ENCODE measurements around the gene MRLN. TPM values are rescaled to one million over a fixed set of nuclear protein-coding genes. Genes with fewer than 3 reads are reported as not detected.
"Not testable (repeated sequence)": the region's sequence is repeated elsewhere in the genome, so short reads cannot be mapped to it uniquely, and the experiment has no call there.

Gene MRLN
- total and polyA plus RNA-seq, 5 experiments from 2014 or later, result not detected

- no peak overlapping the region for H3K4me3 Mint-ChIP-seq
- no peaks in the 10 kb centered on the region for H3K4me1 Mint-ChIP-seq
- H3K27me3 Mint-ChIP-seq, result peaks cover 0 to 8% (median 3%) of the 10 kb centered on the region in 5 donors
- no peak for ATAC-seq
- H3K27ac Mint-ChIP-seq, result no peak overlapping the region
- no peak for DNase-seq
- POLR2A ChIA-PET, result no interaction called here
- H3K9me3 Mint-ChIP-seq, result peaks cover 0 to 22% (median 2%) of the 10 kb centered on the region in 9 donors
- no peaks in the 10 kb centered on the region for H3K36me3 Mint-ChIP-seq
Observed at GRCh38 chr10:59741048-59741447, 12.2 kb downstream of the MRLN start.

DNA sequence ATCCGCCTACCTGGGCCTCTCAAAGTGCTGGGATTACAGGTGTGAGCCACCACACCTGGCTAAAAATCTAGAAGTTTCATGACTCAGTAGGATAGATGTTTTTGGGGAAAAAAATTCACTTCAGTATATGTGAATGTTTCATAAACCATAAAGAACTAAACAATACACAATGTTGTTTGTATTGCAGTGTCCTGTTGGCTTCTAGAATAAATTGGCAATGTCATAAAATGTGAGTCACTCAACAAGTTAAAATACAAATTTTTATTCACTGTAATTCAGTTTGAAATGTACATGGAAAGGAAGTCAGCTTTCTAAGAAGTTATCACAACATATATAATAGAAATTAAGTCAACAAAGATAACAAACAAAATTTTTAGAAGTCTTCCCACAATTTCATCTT lies 16.5 kb downstream of the MRLN start:
- H3K36me3 Mint-ChIP-seq, result no peaks in the 10 kb centered on the region
- peaks cover 0 to 17% (median 6%) of the 10 kb centered on the region in 5 donors for H3K27me3 Mint-ChIP-seq
- no peak overlapping the region for H3K27ac Mint-ChIP-seq
- no peaks in the 10 kb centered on the region for H3K9me3 Mint-ChIP-seq
- no peak for ATAC-seq
- H3K4me1 Mint-ChIP-seq, result peaks cover 0 to 4% (median 1%) of the 10 kb centered on the region in 4 donors
- POLR2A ChIA-PET, result no interaction called here
- H3K4me3 Mint-ChIP-seq, result no peak overlapping the region
- no peak for DNase-seq

GRCh38 chr10:59735296-59735695 lies 18.0 kb downstream of the MRLN start:
- no peaks in the 10 kb centered on the region for H3K36me3 Mint-ChIP-seq
- POLR2A ChIA-PET, result no interaction called here
- no peak overlapping the region for H3K4me3 Mint-ChIP-seq
- peaks cover 0 to 17% (median 6%) of the 10 kb centered on the region in 5 donors for H3K27me3 Mint-ChIP-seq
- DNase-seq, result no peak
- H3K9me3 Mint-ChIP-seq, result no peaks in the 10 kb centered on the region
- peaks cover 0 to 4% (median 1%) of the 10 kb centered on the region in 4 donors for H3K4me1 Mint-ChIP-seq
- H3K27ac Mint-ChIP-seq, result no peak overlapping the region
- no peak for ATAC-seq

- POLR2A ChIA-PET, result no interaction called here
- Mint-ChIP-seq H3K4me3 (no peak overlapping the region), H3K9me3 (no peaks in the 10 kb centered on the region)
Observed at GRCh38 chr10:59734014-59734462, 19.2 kb downstream of the MRLN start.

GRCh38 chr10:59733321-59734013 lies 19.8 kb downstream of the MRLN start:
- DNase-seq, H3K27ac Mint-ChIP-seq, H3K4me3 Mint-ChIP-seq, H3K4me1 Mint-ChIP-seq, H3K9me3 Mint-ChIP-seq, POLR2A ChIA-PET, ATAC-seq, H3K36me3 Mint-ChIP-seq: not testable (repeated sequence)
- peaks cover 0 to 14% (median 6%) of the 10 kb centered on the region in 5 donors for H3K27me3 Mint-ChIP-seq

More at GRCh38 chr10:59734014-59734462, 19.2 kb downstream of the MRLN start:
- H3K4me1 Mint-ChIP-seq, result peaks cover 0 to 4% (median 1%) of the 10 kb centered on the region in 4 donors
- peaks cover 0 to 17% (median 6%) of the 10 kb centered on the region in 5 donors for H3K27me3 Mint-ChIP-seq
- H3K36me3 Mint-ChIP-seq, result no peaks in the 10 kb centered on the region
- ATAC-seq (no peak), DNase-seq (no peak)
- no peak overlapping the region for H3K27ac Mint-ChIP-seq

DNA sequence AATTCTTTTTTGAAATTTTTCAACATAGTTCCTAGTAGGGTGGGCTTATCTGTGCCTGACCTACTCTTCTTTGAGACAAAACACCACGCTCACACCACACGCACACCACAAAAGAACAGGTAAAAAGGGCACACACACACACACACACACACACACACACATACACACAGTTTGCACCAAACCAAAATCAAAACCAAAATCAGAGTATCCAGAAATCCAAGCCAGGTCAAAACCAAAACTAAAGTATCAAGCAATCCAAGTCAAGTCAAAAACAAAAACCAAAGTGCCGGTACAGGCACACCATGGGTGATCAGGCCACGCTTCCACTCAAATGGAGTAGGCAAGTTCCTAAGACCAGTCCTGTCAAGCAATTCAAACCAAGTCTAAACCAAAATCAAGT lies 20.4 kb downstream of the MRLN start:
- POLR2A ChIA-PET, H3K27ac Mint-ChIP-seq, H3K4me1 Mint-ChIP-seq, H3K4me3 Mint-ChIP-seq, H3K27me3 Mint-ChIP-seq, ATAC-seq, H3K9me3 Mint-ChIP-seq, H3K36me3 Mint-ChIP-seq, DNase-seq: not testable (repeated sequence)

DNA sequence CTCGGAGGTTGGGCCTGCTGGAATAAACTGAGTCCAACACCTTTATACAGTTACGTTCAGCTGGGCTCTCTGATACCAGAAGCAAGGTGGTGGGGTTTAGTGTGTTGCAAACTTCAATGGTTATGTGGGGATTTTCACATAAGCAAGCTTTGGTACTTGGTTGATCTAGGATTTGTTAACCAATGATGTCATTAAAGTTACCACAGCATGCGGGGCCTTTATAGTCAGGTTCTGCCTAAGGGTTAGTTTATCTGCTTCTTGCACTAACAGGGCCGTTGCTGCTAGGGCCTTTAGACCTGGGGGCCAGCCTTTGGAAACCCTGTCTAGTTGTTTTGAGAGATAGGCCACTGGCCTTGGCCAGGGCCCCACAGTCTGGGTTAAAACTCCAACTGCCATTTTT lies 24.1 kb downstream of the MRLN start:
- H3K9me3 Mint-ChIP-seq, DNase-seq, H3K27ac Mint-ChIP-seq, POLR2A ChIA-PET, H3K27me3 Mint-ChIP-seq, H3K4me3 Mint-ChIP-seq, H3K4me1 Mint-ChIP-seq, ATAC-seq, H3K36me3 Mint-ChIP-seq: not testable (repeated sequence)

GRCh38 chr10:59724098-59724938 lies 28.9 kb downstream of the MRLN start:
- no peak overlapping the region for H3K4me3 Mint-ChIP-seq
- no peaks in the 10 kb centered on the region for H3K4me1 Mint-ChIP-seq
- H3K36me3 Mint-ChIP-seq, result peaks cover 0 to 5% (median 0%) of the 10 kb centered on the region in 3 donors
- H3K9me3 Mint-ChIP-seq, result peaks cover 0 to 20% (median 6%) of the 10 kb centered on the region in 9 donors
- peaks cover 6 to 13% (median 8%) of the 10 kb centered on the region in 5 donors for H3K27me3 Mint-ChIP-seq
- no peak overlapping the region for H3K27ac Mint-ChIP-seq
- no peak for DNase-seq
- ATAC-seq, result no peak
- POLR2A ChIA-PET, result no interaction called here

- ATAC-seq (no peak), DNase-seq (no peak)
- POLR2A ChIA-PET, result no interaction called here
- Mint-ChIP-seq H3K4me1 (no peaks in the 10 kb centered on the region), H3K4me3 (no peak overlapping the region), H3K27ac (no peak overlapping the region), H3K27me3 (peaks cover 7 to 30% (median 13%) of the 10 kb centered on the region in 5 donors), H3K9me3 (peaks cover 0 to 20% (median 7%) of the 10 kb centered on the region in 9 donors), H3K36me3 (peaks cover 0 to 5% (median 0%) of the 10 kb centered on the region in 3 donors)
Observed at GRCh38 chr10:59720377-59720776, 32.9 kb downstream of the MRLN start.

- no peak for ATAC-seq
- H3K4me3 Mint-ChIP-seq, result no peak overlapping the region
- no peaks in the 10 kb centered on the region for H3K4me1 Mint-ChIP-seq
- H3K27ac Mint-ChIP-seq, result no peak overlapping the region
- POLR2A ChIA-PET, result no interaction called here
- H3K9me3 Mint-ChIP-seq, result peaks cover 0 to 20% (median 7%) of the 10 kb centered on the region in 9 donors
- no peak for DNase-seq
- peaks cover 8 to 39% (median 12%) of the 10 kb centered on the region in 5 donors for H3K27me3 Mint-ChIP-seq
- H3K36me3 Mint-ChIP-seq, result peaks cover 0 to 5% (median 0%) of the 10 kb centered on the region in 3 donors
Observed at GRCh38 chr10:59719374-59719773, 33.9 kb downstream of the MRLN start.

DNA sequence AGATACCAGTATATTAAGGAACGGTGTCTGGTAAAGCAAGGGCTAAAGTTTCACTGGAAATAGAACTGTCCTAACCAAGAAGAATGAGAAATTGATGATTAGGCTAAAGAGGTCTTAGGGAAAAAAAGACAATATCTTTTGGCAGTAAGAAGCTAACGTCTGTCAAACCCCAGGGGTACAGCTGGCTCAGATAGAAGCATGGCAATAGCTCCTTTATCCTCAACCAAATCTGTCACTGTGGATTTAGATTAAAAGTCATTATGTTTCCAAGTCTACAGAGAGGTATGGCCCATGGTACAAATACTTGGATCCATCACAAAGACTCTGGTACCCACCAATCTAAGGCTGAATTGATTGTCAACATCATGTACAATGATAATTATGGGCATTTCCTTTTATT lies 35.0 kb downstream of the MRLN start:
- Mint-ChIP-seq H3K4me1 (no peaks in the 10 kb centered on the region), H3K36me3 (peaks cover 0 to 5% (median 0%) of the 10 kb centered on the region in 3 donors), H3K27ac (no peak overlapping the region), H3K27me3 (peaks cover under 1 to 39% (median 10%) of the 10 kb centered on the region in 5 donors), H3K9me3 (peaks cover 0 to 20% (median 7%) of the 10 kb centered on the region in 9 donors), H3K4me3 (no peak overlapping the region)
- ATAC-seq (no peak), DNase-seq (no peak)
- POLR2A ChIA-PET, result no interaction called here

GRCh38 chr10:59713196-59713821 lies 39.9 kb downstream of the MRLN start:
- H3K27ac Mint-ChIP-seq, result no peak overlapping the region
- no peaks in the 10 kb centered on the region for H3K36me3 Mint-ChIP-seq
- H3K27me3 Mint-ChIP-seq, result peaks cover 13 to 72% (median 35%) of the 10 kb centered on the region in 5 donors
- H3K9me3 Mint-ChIP-seq, result peaks cover 0 to 2% (median 0%) of the 10 kb centered on the region in 9 donors
- peaks cover 0 to 8% (median 3%) of the 10 kb centered on the region in 4 donors for H3K4me1 Mint-ChIP-seq
- no peak for DNase-seq
- no peak overlapping the region for H3K4me3 Mint-ChIP-seq
- POLR2A ChIA-PET, result no interaction called here
- ATAC-seq, result no peak

Measured in naive thymus-derived CD8-positive, alpha-beta T cell (primary cell).